Endothelial cell of umbilical vein (primary cell): ENCODE results near the gene NCOA5. TPM values are rescaled to one million over a fixed set of nuclear protein-coding genes. Genes with fewer than 3 reads are reported as not detected.
A peak's percentile ranks its signal among the peaks of the same experiment; 100 is the strongest.

Experiments used
- BruUV-seq: library from RNA; stranded (reverse); fragments of 400-500 nt; replicated peaks from 2 replicates; lab custom pipeline; 2021; lab: Mats Ljungman, UMichigan
- CTCF ChIA-PET: fragments of 300-600, 350-600 bp; sonication (Branson Sonifier 250); formaldehyde crosslinking; loops from one replicate; lab custom pipeline; 2021; ENCODE audit warnings: antibody characterized with exemption, inconsistent platforms; lab: Charles Lee
- POLR2A ChIA-PET: fragments of 300-600, 350-600 bp; sonication (Branson Sonifier 250); formaldehyde crosslinking; loops from one replicate; lab custom pipeline; 2021; ENCODE audit warnings: antibody characterized with exemption, inconsistent platforms; lab: Charles Lee
- DNase-seq: peaks from one replicate; pipeline ENCODE4 v3.0.0-alpha.2; 2011; ENCODE audit warnings: low read depth, low spot score
- FAIRE-seq: peaks from 2 replicates; lab custom pipeline; 2011; peaks lifted over from hg19 to GRCh38; lab: Jason Lieb, UNC
- H2AFZ ChIP-seq: 2 replicates; pipeline ENCODE4 v1.6.0; 2012; ENCODE audit warnings: low read depth, low read length, control low read depth, inconsistent platforms
- H3K27ac ChIP-seq: 2 replicates; pipeline ENCODE4 v1.5.1; 2011; ENCODE audit warnings: low read depth, mild to moderate bottlenecking, control low read depth, low read length, moderate library complexity; ENCODE audit not compliant: insufficient read depth
- H3K27me3 ChIP-seq, 2 experiments: 2 replicates each; pipeline versions ENCODE4 v1.6.0 to v1.6.1; 2011; ENCODE audit warnings: low read length in 2 of 2, mixed read lengths in 1 of 2; ENCODE audit not compliant: control insufficient read depth in 2 of 2, insufficient read depth in 2 of 2
- H3K36me3 ChIP-seq, 2 experiments: 2 replicates in 1 of 2; 3 replicates in 1 of 2; pipeline ENCODE4 v1.5.1; 2011; ENCODE audit warnings: low read length in 2 of 2, mild to moderate bottlenecking in 1 of 2, moderate library complexity in 1 of 2; ENCODE audit not compliant: control insufficient read depth in 2 of 2, insufficient read depth in 2 of 2; ENCODE audit errors: extremely low read depth in 1 of 2
- H3K4me1 ChIP-seq: 3 replicates; pipeline ENCODE4 v1.5.1; 2011; ENCODE audit warnings: mild to moderate bottlenecking, low read length; ENCODE audit not compliant: control insufficient read depth, insufficient read depth; ENCODE audit errors: extremely low read depth
- H3K4me2 ChIP-seq: 2 replicates; pipeline ENCODE4 v1.6.1; 2011; ENCODE audit warnings: low read length, control low read depth, mixed read lengths; ENCODE audit not compliant: insufficient read depth
- H3K4me3 ChIP-seq, 3 experiments: fragments of 200-600 bp in 1 of 3; sonication (generic), shearing (Covaris generic) in 1 of 3; replicated peaks in 1 of 3; 2 replicates each; pipeline ENCODE4 v1.5.1; 2011 to 2016; ENCODE audit warnings: control low read depth in 3 of 3, low read length in 3 of 3, mild to moderate bottlenecking in 2 of 3, inconsistent platforms in 1 of 3, low read depth in 1 of 3, moderate library complexity in 1 of 3; ENCODE audit not compliant: insufficient read depth in 1 of 3
- H3K79me2 ChIP-seq: 2 replicates; pipeline ENCODE4 v1.6.0; 2012; ENCODE audit warnings: low read length, inconsistent platforms; ENCODE audit not compliant: control insufficient read depth, insufficient read depth
- H3K9ac ChIP-seq: replicated peaks from 2 replicates; pipeline ENCODE3; 2011; ENCODE audit warnings: low read length, control low read depth; ENCODE audit not compliant: insufficient read depth; ENCODE audit errors: extremely low read depth
- H3K9me1 ChIP-seq: replicated peaks from 3 replicates; pipeline ENCODE4 v1.6.0; 2011; ENCODE audit warnings: mild to moderate bottlenecking, low read length; ENCODE audit not compliant: control insufficient read depth, insufficient read depth; ENCODE audit errors: extremely low read depth
- H3K9me3 ChIP-seq: replicated peaks from 2 replicates; pipeline ENCODE4 v1.5.1; 2012; ENCODE audit warnings: low read length, inconsistent platforms; ENCODE audit not compliant: control insufficient read depth, insufficient read depth
- H4K20me1 ChIP-seq: replicated peaks from 2 replicates; pipeline ENCODE3; 2011; ENCODE audit warnings: mild to moderate bottlenecking, low read length; ENCODE audit not compliant: control insufficient read depth, insufficient read depth; ENCODE audit errors: extremely low read depth
- CTCF ChIP-seq, 2 donors: IDR thresholded peaks; 1 replicate in 1 of 2; 2 replicates in 1 of 2; pipeline ENCODE4 v1.5.1; 2011; ENCODE audit warnings: low read length in 2 of 2, mild to moderate bottlenecking in 2 of 2, moderate library complexity in 2 of 2, control low read depth in 1 of 2, inconsistent platforms in 1 of 2, low read depth in 1 of 2; ENCODE audit not compliant: insufficient read depth in 1 of 2; ENCODE audit errors: extremely low read depth in 1 of 2
- EZH2 ChIP-seq: IDR thresholded peaks from 2 replicates; pipeline ENCODE4 v1.6.1; 2012; ENCODE audit warnings: borderline replicate concordance, low read depth, mild to moderate bottlenecking, moderate library complexity, low read length, inconsistent platforms; ENCODE audit not compliant: severe bottlenecking
- FOS ChIP-seq: IDR thresholded peaks from 2 replicates; pipeline ENCODE4 v1.6.1; 2011; ENCODE audit warnings: mild to moderate bottlenecking, low read length, moderate library complexity, borderline replicate concordance; ENCODE audit not compliant: insufficient read depth
- GATA2 ChIP-seq: IDR thresholded peaks from 2 replicates; pipeline ENCODE4 v1.7.0; 2011; ENCODE audit warnings: low read depth, mild to moderate bottlenecking, moderate library complexity, mixed read lengths, low read length; ENCODE audit not compliant: insufficient read length, insufficient read depth
- JUN ChIP-seq: IDR thresholded peaks from 2 replicates; pipeline ENCODE4 v1.6.1; 2011; ENCODE audit warnings: borderline replicate concordance, low read depth; ENCODE audit not compliant: insufficient read length, insufficient read depth
- MAX ChIP-seq: IDR thresholded peaks from 2 replicates; pipeline ENCODE4 v1.6.1; 2011; ENCODE audit not compliant: insufficient read depth, insufficient read length
- MYC ChIP-seq: IDR thresholded peaks from one replicate; pipeline ENCODE4 v1.6.1; 2011; ENCODE audit warnings: mild to moderate bottlenecking, low read depth, low read length
- POLR2A ChIP-seq: IDR thresholded peaks from 2 replicates; pipeline ENCODE4 v1.6.1; 2012; ENCODE audit warnings: low read depth, mild to moderate bottlenecking, control low read depth, low read length
- POLR2AphosphoS5 ChIP-seq: IDR thresholded peaks from 2 replicates; pipeline ENCODE4 v1.6.1; 2012; ENCODE audit warnings: low read depth, mild to moderate bottlenecking, control low read depth, low read length, moderate library complexity; ENCODE audit not compliant: insufficient read depth
- dilution Hi-C: fragments of 300-500 bp; cut with MboI; formaldehyde crosslinking; loops from one replicate; pipeline ENCODE4 v1.15.0; 2019; ENCODE audit warnings: low sequenced_read_pairs; ENCODE audit not compliant: extremely low pct_ligation_motif_present
- intact Hi-C: fragments of 100-400 bp; cut with micrococcal nuclease; formaldehyde crosslinking; loops from one replicate; pipeline ENCODE4 v1.10.0; 2022
- polyA plus RNA-seq, 4 experiments: library from polyadenylated mRNA; depleted of rRNA in 3 of 4; stranded (reverse) in 3 of 4; unstranded in 1 of 4; fragments of >200 nt; gene quantifications; 2 replicates each; pipeline versions ENCODE4 v1.2.1 to v1.2.3, GENCODE V29; 2011 to 2012; ENCODE audit warnings: missing spikeins in 1 of 4
- total RNA-seq: library from RNA; stranded (reverse); gene quantifications from 2 replicates; pipeline ENCODE4 v1.2.3, GENCODE V29; 2021

The NCOA5 gene
- total and polyA plus RNA-seq, 2 donors (not counting 3 experiments of a cell fraction or from before 2014, with no cell fraction given), result 32.0 to 39.5 TPM

- TF ChIP-seq FOS (peak; percentile 35), JUN (no peak), EZH2 (no peak), CTCF (IDR thresholded peaks at IDR 0.05; ENCODE audit: extremely low read depth in 1 of 2, insufficient read depth in 1 of 2, low read depth in 1 of 2, low read length in 2 of 2) (no peak), MAX (no peak), MYC (no peak), POLR2AphosphoS5 (peak; percentile 54), POLR2A (no peak), GATA2 (no peak)
- Histone ChIP-seq H3K4me3 (no peak overlapping the region), H3K79me2 (no peaks in the 10 kb centered on the region), H4K20me1 (no peaks in the 10 kb centered on the region), H3K27ac (peak overlapping the region; percentile 33), H3K4me2 (peak overlapping the region; percentile 53), H2AFZ (no peak overlapping the region), H3K4me1 (peaks cover 27% of the 10 kb centered on the region), H3K9me1 (no peaks in the 10 kb centered on the region), H3K36me3 (peaks cover 9 to 21% of the 10 kb centered on the region in 2 experiments), H3K9me3 (no peaks in the 10 kb centered on the region), H3K9ac (no peak overlapping the region), H3K27me3 (peaks cover 2 to 23% of the 10 kb centered on the region in 2 experiments)
- intact Hi-C loops (loop anchor here (1.0 kb wide), 1 partner anchor 29 kb away; the partner anchor contains the start of gene NCOA5), dilution Hi-C loops (no loop called here)
- ChIA-PET POLR2A (no interaction called here), CTCF (interaction anchor here (0.7 to 1.2 kb wide), 4 partner anchors 12 to 73 kb away, joined by 3 to 4 read pairs (median 4); no protein-coding TSS in a partner anchor)
- DNase-seq (peak; percentile 64), FAIRE-seq (peak; percentile 95)
- no TSS peak for BruUV-seq
Measured at GRCh38 chr20:46060301-46060881, 29.4 kb downstream of the NCOA5 start.
